ENCODE data around the gene PEAK3.
A peak's percentile ranks its signal among the peaks of the same experiment; 100 is the strongest.

Gene PEAK3

GRCh38 chr19:2282062-2282861, at the start of gene PEAK3:
Gene PEAK3 (minus strand): TSS chr19:2282175. CDS start chr19:2280931, 1,244 bp downstream.
- peak in 1 of 2 experiments; percentile 14 for DNase-seq

GRCh38 chr19:2330632-2331284, 48.8 kb upstream of the PEAK3 start:
- no peak for DNase-seq

- no peak for DNase-seq
These were observed 48.3 kb upstream of the PEAK3 start for GRCh38 chr19:2330255-2330631.

- no peak for DNase-seq
These were observed 47.5 kb upstream of the PEAK3 start for GRCh38 chr19:2329501-2329916.

- DNase-seq = no peak
These were observed 47.1 kb upstream of the PEAK3 start for GRCh38 chr19:2329149-2329478.

- peak; percentile 90 for DNase-seq
These were observed 46.6 kb upstream of the PEAK3 start, which contains the start of the genes LSM7 and SPPL2B for GRCh38 chr19:2328401-2329148. Gene LSM7 (minus strand): TSS chr19:2328586. CDS start chr19:2328566, 20 bp downstream. Gene SPPL2B (plus strand): TSS chr19:2328684. CDS start chr19:2328710, 26 bp downstream.

- peak; percentile 46 to 75 for DNase-seq
These were observed 45.9 kb upstream of the PEAK3 start for GRCh38 chr19:2327773-2328400.

- no peak for DNase-seq
These were observed 44.9 kb upstream of the PEAK3 start for GRCh38 chr19:2326699-2327360.

- no peak for DNase-seq
These were observed 43.5 kb upstream of the PEAK3 start for GRCh38 chr19:2325281-2326046.

GRCh38 chr19:2324220-2324948, 42.4 kb upstream of the PEAK3 start:
- no peak for DNase-seq

- DNase-seq = no peak
These were observed 41.7 kb upstream of the PEAK3 start for GRCh38 chr19:2323707-2324106.

- DNase-seq = no peak
These were observed 39.7 kb upstream of the PEAK3 start for GRCh38 chr19:2321565-2322283.

GRCh38 chr19:2320939-2321338, 39.0 kb upstream of the PEAK3 start:
- DNase-seq = no peak

GRCh38 chr19:2320049-2320448, 38.1 kb upstream of the PEAK3 start:
- DNase-seq = no peak

- no peak for DNase-seq
These were observed 37.6 kb upstream of the PEAK3 start for GRCh38 chr19:2319551-2319950.

GRCh38 chr19:2318923-2319322, 36.9 kb upstream of the PEAK3 start:
- DNase-seq = no peak

GRCh38 chr19:2317756-2318155, 35.8 kb upstream of the PEAK3 start:
- no peak for DNase-seq

- no peak for DNase-seq
These were observed 35.3 kb upstream of the PEAK3 start for GRCh38 chr19:2317300-2317699.

- DNase-seq = no peak
These were observed 33.9 kb upstream of the PEAK3 start for GRCh38 chr19:2315818-2316353.
